ENCODE measurements around the gene ZNF878. TPM values are rescaled to one million over a fixed set of nuclear protein-coding genes. Genes with fewer than 3 reads are reported as not detected.

ZNF878 gene
- total and polyA plus RNA-seq, 2 of the 8 experiments (the other 6 are each of a cell fraction or from before 2014, with no cell fraction given): 0.91 to 9.1 TPM

DNA sequence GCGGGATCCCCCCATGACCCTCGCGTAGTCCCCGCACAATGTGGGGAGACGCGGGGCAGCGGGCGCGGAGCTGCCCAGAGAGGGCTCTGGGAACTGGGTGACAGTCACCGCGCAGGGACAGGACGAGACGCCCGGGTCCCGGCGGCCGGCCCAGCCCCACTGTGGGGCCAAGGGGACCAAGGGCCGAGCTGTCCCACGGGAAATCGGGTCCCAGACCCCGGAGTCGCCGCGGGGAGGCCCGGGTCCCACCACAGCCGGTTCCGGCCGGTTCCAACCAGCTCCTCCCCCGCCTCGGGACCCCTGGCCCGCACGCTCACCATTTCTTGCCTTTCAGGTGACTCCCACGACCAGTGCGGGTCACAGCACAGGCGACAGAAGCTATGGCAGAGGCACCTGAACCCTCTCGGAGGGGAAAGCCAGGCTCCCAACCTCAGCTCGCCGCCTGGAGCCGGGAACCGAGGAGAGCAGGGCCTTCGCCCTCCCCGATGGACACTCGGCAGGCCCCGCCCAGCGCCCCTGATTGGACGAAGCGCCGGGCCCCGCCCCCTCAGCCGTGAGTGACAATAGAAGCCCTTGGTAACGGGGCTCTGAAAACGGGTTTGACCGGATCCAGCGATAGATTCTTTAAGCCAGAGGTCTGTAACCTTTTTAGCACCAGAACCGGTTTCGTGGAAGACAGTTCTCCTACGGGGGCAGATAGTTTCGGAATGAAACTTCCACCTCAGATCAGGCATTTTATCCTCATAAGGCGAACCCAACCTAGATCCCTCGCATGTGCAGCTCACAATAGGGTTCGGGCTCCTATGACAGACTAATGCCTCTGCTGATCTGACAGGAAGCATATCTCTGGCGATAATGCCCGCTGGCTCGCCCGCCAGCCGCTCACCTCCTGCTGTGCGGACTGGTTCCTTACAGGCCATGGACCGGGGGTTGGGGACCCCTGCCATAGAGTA is 17.3 kb downstream of the ZNF878 start, which contains the start of gene ZNF433 (continued):
- 0 out of 2 replicates have a peak, but pooled peaks have one; percentile 24 for TF ChIP-seq EGR1 (IDR thresholded peaks at IDR 0.05; ENCODE audit: borderline replicate concordance, low read depth, low read length)
- TF ChIP-seq JUN (IDR thresholded peaks at IDR 0.05; ENCODE audit: low read depth, low read length): no peak
- no peak for TF ChIP-seq SIX5 (IDR thresholded peaks at IDR 0.05; ENCODE audit: low read depth, low read length)
- TF ChIP-seq POU5F1 (IDR thresholded peaks at IDR 0.05; ENCODE audit: low read depth, low read length): no peak
- TF ChIP-seq ASH2L (IDR thresholded peaks at IDR 0.05; ENCODE audit: low read length): peak; percentile 97
- TF ChIP-seq, protein P1, sequence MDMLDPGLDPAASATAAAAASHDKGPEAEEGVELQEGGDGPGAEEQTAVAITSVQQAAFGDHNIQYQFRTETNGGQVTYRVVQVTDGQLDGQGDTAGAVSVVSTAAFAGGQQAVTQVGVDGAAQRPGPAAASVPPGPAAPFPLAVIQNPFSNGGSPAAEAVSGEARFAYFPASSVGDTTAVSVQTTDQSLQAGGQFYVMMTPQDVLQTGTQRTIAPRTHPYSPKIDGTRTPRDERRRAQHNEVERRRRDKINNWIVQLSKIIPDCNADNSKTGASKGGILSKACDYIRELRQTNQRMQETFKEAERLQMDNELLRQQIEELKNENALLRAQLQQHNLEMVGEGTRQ (IDR thresholded peaks at IDR 0.05; ENCODE audit: low read length): no peak
- TF ChIP-seq BRCA1 (IDR thresholded peaks at IDR 0.05; ENCODE audit: low read depth, low read length): no peak
- TF ChIP-seq CBX8 (IDR thresholded peaks at IDR 0.05; ENCODE audit: borderline replicate concordance, low read depth, low read length): no peak
- no peak for TF ChIP-seq RFX5 (IDR thresholded peaks at IDR 0.05; ENCODE audit: borderline replicate concordance, low read depth, low read length)
- TF ChIP-seq CREB1 (IDR thresholded peaks at IDR 0.05): no peak
- TF ChIP-seq NANOG (IDR thresholded peaks at IDR 0.05; ENCODE audit: insufficient read depth, low read depth, low read length, poor library complexity, severe bottlenecking): peak; percentile 21
- no peak for TF ChIP-seq SUZ12 (IDR thresholded peaks at IDR 0.05; ENCODE audit: low read length)
- peak; percentile 82 for TF ChIP-seq PHF8 (conservative IDR thresholded peaks at IDR 0.05; ENCODE audit: low read depth, low read length)
- no peak for TF ChIP-seq CBX5 (IDR thresholded peaks at IDR 0.05; ENCODE audit: low read depth, low read length)
- no peak for TF ChIP-seq ZNF274 (IDR thresholded peaks at IDR 0.05; ENCODE audit: borderline replicate concordance, extremely low read depth, low read length)
- TF ChIP-seq POLR2A (IDR thresholded peaks at IDR 0.05; ENCODE audit: control extremely low read depth in 1 of 2, low read depth in 2 of 2, low read length in 2 of 2): peak in 1 of 2 experiments; percentile 80; a peak in 2 of 3 replicates
- no peak for TF ChIP-seq SAP30 (IDR thresholded peaks at IDR 0.05; ENCODE audit: insufficient read depth, insufficient replicate concordance, low read length)
- no peak for TF ChIP-seq MAFK (IDR thresholded peaks at IDR 0.05; ENCODE audit: low read depth, low read length)
- TF ChIP-seq TAF1 (IDR thresholded peaks at IDR 0.05; ENCODE audit: low read depth, low read length): peak; percentile 83
- peak in 1 of 2 experiments; percentile 69; a peak in 1 of 3 replicates for TF ChIP-seq EP300 (IDR thresholded peaks at IDR 0.05; ENCODE audit: borderline replicate concordance in 1 of 2, low read depth in 2 of 2, low read length in 2 of 2)
- no peak for TF ChIP-seq HDAC6 (IDR thresholded peaks at IDR 0.05; ENCODE audit: low read depth, low read length)
- no peak for TF ChIP-seq CTBP2 (IDR thresholded peaks at IDR 0.05; ENCODE audit: borderline replicate concordance, insufficient read depth, insufficient read length, low read length)
- no peak for TF ChIP-seq SIRT6 (IDR thresholded peaks at IDR 0.05; ENCODE audit: low read length)

Data from H1 (cell line).